ENCODE results near the gene CDC20B.

- TF ChIP-seq CTCF (IDR thresholded peaks at IDR 0.05), result no peak
- no peak for TF ChIP-seq POLR2AphosphoS5 (IDR thresholded peaks at IDR 0.05; ENCODE audit: low read depth, low read length)
- no peak for TF ChIP-seq SIN3A (IDR thresholded peaks at IDR 0.05; ENCODE audit: borderline replicate concordance, insufficient read depth, low read depth, low read length)
- no peak for TF ChIP-seq REST (IDR thresholded peaks at IDR 0.05; ENCODE audit: insufficient read depth in 1 of 2, low read depth in 2 of 2, low read length in 1 of 2)
- no peak for TF ChIP-seq TCF7L2 (IDR thresholded peaks at IDR 0.05; ENCODE audit: low read depth, low read length)
These were observed 31.9 kb downstream of the CDC20B start for GRCh38 chr5:55140908-55141665.
